Peyer's patch (tissue), 4 donors: ENCODE data around the gene PODXL2.

ENCODE experiments used
- POLR2A ChIP-seq, 2 donors: fragments of 450-650 bp; IDR thresholded peaks; one replicate each; pipeline ENCODE4 v1.5.1; 2017; ENCODE audit warnings: antibody characterized with exemption in 2 of 2, mild to moderate bottlenecking in 2 of 2, moderate library complexity in 2 of 2
- TF ChIP-seq, protein P1 (sequence below), 6 experiments: fragments of 450-650 bp in 4 of 6; fragments of 200-600 bp in 2 of 6; sonication (generic) in 1 of 6; IDR thresholded peaks; one replicate each; pipeline ENCODE4 v1.5.1; 2017 to 2019; ENCODE audit warnings: antibody characterized with exemption in 6 of 6, mild to moderate bottlenecking in 3 of 6, moderate library complexity in 1 of 6

DNA sequence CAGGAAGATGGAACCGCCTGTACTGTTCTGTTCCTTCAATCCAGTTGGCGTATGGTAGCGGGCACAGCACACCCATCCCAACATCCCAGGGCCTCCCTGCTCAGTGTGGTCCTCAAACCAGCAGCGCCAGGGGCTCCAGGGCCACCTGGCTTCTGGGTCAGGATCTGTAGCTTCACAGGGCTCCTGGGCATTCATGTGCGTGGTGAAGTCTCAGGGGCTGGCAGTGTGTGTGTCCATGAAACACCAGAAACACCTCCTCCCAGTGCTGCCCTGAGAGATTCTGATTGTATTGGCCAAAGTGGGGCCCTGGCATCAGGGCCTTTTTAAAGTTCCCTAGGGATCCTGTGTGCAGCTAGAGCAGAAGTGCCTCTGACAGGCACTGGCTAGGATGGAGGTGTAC lies 85.9 kb downstream of the PODXL2 start:
- TF ChIP-seq, protein P1, sequence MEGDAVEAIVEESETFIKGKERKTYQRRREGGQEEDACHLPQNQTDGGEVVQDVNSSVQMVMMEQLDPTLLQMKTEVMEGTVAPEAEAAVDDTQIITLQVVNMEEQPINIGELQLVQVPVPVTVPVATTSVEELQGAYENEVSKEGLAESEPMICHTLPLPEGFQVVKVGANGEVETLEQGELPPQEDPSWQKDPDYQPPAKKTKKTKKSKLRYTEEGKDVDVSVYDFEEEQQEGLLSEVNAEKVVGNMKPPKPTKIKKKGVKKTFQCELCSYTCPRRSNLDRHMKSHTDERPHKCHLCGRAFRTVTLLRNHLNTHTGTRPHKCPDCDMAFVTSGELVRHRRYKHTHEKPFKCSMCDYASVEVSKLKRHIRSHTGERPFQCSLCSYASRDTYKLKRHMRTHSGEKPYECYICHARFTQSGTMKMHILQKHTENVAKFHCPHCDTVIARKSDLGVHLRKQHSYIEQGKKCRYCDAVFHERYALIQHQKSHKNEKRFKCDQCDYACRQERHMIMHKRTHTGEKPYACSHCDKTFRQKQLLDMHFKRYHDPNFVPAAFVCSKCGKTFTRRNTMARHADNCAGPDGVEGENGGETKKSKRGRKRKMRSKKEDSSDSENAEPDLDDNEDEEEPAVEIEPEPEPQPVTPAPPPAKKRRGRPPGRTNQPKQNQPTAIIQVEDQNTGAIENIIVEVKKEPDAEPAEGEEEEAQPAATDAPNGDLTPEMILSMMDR (IDR thresholded peaks at IDR 0.05): no peak
- no peak for TF ChIP-seq POLR2A (IDR thresholded peaks at IDR 0.05)
